Measurements from ENCODE around the gene PHF12. TPM values are rescaled to one million over a fixed set of nuclear protein-coding genes. Genes with fewer than 3 reads are reported as not detected.

PHF12 gene
- total RNA-seq, 2 experiments from 2014 or later: 45.7 to 52.6 TPM

DNA sequence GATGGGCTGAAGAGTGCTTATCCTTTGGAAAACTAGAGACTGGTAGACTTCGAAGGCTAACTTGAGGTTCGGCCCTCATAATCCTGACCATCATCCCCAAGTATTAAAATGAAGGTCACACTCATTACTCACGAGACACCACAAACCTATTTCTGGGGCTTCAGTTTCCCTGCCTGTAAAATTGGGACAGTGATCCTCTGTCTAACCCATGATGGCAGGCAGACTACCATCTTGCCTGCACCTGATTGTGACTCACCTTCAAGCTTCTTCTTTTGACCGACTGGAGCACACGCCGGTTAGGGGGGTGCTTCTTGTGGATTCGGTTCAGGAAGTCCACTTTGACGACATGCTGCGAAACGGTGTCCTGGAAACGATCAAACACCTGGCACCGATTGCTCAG, 34.3 kb downstream of the PHF12 start:
- intact Hi-C loops (cut with micrococcal nuclease): no loop called here
- POLR2A ChIA-PET: interaction anchor here (0.7 to 3.0 kb wide), 3 partner anchors 9 to 190 kb away, joined by 3 to 15 read pairs (median 6); no protein-coding TSS in a partner anchor
- no peak overlapping the region for H3K4me3 Mint-ChIP-seq

DNA sequence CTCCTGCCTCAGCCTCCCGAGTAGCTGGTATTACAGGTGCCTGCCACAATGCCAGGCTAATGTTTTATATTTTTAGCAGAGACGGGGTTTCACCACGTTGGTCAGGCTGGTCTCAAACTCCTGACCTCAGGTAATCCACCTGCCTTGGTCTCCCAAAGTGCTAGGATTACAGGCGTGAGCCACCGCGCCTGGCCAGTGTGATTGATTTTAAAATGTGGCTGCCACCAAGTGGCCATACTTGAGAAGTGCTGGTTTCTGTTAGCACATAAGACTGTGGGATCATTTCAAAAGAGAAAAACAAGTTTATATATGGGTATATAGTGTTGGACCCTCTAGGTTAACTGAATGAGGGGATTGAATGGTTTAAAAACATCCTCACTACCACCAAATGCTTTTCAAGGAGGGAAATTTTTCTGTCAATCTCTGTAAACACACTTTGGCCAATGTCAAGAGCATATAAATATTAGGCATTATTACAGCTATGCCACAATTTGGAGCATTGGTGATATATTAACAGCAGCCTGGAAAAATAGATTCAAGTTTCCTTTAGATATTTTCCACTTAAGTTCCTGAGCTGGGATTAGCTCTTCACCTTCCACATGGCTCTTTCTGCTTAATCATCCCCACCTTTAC, 34.9 kb downstream of the PHF12 start:
- Mint-ChIP-seq H3K9me3 (peaks cover 4% of the 10 kb centered on the region), H3K27me3 (no peaks in the 10 kb centered on the region), H3K4me3 (no peak overlapping the region), H3K36me3 (ENCODE audit: low read depth) (peaks cover 76% of the 10 kb centered on the region), H3K4me1 (ENCODE audit: low read depth) (peaks cover 15% of the 10 kb centered on the region), H3K27ac (no peak overlapping the region)
- DNase-seq (peak; percentile 65), ATAC-seq (peak; percentile 79)
- ChIA-PET POLR2A (interaction anchor here (2.0 to 3.0 kb wide), 2 partner anchors 9 to 13 kb away, joined by 6 to 15 read pairs; no protein-coding TSS in a partner anchor), CTCF (interaction anchor here (0.6 to 5.9 kb wide), 23 partner anchors 10 to 248 kb away, joined by 3 to 56 read pairs (median 5); partner anchors contain the start of genes DHRS13 and NEK8)
- TF ChIP-seq, protein P1, sequence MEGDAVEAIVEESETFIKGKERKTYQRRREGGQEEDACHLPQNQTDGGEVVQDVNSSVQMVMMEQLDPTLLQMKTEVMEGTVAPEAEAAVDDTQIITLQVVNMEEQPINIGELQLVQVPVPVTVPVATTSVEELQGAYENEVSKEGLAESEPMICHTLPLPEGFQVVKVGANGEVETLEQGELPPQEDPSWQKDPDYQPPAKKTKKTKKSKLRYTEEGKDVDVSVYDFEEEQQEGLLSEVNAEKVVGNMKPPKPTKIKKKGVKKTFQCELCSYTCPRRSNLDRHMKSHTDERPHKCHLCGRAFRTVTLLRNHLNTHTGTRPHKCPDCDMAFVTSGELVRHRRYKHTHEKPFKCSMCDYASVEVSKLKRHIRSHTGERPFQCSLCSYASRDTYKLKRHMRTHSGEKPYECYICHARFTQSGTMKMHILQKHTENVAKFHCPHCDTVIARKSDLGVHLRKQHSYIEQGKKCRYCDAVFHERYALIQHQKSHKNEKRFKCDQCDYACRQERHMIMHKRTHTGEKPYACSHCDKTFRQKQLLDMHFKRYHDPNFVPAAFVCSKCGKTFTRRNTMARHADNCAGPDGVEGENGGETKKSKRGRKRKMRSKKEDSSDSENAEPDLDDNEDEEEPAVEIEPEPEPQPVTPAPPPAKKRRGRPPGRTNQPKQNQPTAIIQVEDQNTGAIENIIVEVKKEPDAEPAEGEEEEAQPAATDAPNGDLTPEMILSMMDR (IDR thresholded peaks at IDR 0.05): peak; percentile 79
- intact Hi-C loops (cut with micrococcal nuclease): no loop called here

More for the DNA sequence above, 34.3 kb downstream of the PHF12 start:
- DNase-seq (no peak), ATAC-seq (no peak)
- Mint-ChIP-seq H3K27ac (no peak overlapping the region), H3K36me3 (ENCODE audit: low read depth) (peaks cover 78% of the 10 kb centered on the region), H3K27me3 (no peaks in the 10 kb centered on the region), H3K9me3 (peaks cover 4% of the 10 kb centered on the region), H3K4me1 (ENCODE audit: low read depth) (peaks cover 15% of the 10 kb centered on the region)
- TF ChIP-seq, protein P1 (IDR thresholded peaks at IDR 0.05): no peak
- CTCF ChIA-PET: interaction anchor here (0.7 to 5.9 kb wide), 24 partner anchors 10 to 248 kb away, joined by 3 to 56 read pairs (median 5); partner anchors contain the start of genes DHRS13, NEK8 and PHF12

DNA sequence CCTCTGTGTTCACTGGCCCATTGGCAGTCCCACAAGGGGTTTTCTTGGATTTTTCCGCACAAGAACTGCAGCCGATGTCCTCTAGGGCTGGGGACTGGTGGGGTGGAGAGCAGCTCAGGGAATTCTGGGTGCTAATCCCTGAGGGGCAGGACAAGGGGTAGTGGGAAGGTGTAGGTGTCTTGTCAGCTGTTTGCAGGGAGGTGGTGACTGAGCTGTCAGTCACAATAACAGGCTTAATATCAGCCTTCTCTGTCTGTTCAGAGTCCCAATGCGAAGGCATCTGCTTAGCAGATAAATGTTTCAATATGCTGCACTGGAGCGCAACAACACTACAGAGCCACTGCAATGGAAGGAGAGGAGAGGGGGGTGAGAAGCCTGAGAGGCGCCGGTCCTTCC, 38.4 kb downstream of the PHF12 start:
- Mint-ChIP-seq H3K27ac (no peak overlapping the region), H3K36me3 (ENCODE audit: low read depth) (peaks cover 74% of the 10 kb centered on the region), H3K4me1 (ENCODE audit: low read depth) (peaks cover 13% of the 10 kb centered on the region), H3K9me3 (peaks cover 4% of the 10 kb centered on the region), H3K4me3 (no peak overlapping the region), H3K27me3 (no peaks in the 10 kb centered on the region)
- POLR2A ChIA-PET: interaction anchor here (1.5 to 2.1 kb wide), 2 partner anchors 36 to 71 kb away, joined by 5 to 6 read pairs; partner anchors contain the start of gene FAM222B
- TF ChIP-seq, protein P1 (IDR thresholded peaks at IDR 0.05): no peak
- CTCF ChIA-PET: interaction anchor here (0.8 to 3.6 kb wide), 13 partner anchors 8 to 186 kb away, joined by 3 to 15 read pairs (median 4); partner anchors contain the start of genes DHRS13 and TLCD1
- ATAC-seq (no peak), DNase-seq (no peak)
- intact Hi-C loops (cut with micrococcal nuclease): no loop called here

DNA sequence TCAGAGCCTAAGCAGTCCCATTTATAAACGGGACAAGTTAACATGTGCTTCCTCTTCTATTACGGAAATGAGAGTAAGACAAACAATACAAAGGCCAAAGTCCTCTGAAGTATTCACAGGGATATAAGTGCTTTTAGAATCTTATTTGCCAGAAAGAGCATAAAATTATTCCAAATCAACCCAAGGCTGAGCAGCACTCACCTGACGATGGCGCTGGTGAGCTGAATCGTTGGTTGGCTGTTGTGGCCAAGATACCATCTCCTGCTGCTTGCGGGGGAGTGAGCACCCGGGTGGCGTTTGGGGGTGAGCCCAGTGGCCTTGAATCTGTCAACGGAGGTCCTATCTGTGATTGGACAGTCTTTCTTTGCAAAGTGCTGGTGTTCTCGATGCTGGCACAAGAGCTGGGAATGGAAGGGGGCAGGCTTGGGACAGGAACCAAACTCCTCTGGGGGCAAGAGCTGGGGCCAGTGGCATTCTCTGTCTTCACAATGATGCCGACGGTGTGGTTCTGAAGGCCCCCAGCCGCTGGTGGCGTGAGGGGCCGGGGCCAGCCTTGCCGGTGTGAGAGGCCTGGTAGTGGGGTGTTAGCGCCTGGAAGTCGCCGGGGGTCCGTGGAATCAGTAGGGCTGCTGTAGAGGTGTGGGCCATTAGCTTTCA, 38.9 kb downstream of the PHF12 start:
- Mint-ChIP-seq H3K27ac (no peak overlapping the region), H3K4me3 (no peak overlapping the region), H3K4me1 (ENCODE audit: low read depth) (peaks cover 13% of the 10 kb centered on the region), H3K36me3 (ENCODE audit: low read depth) (peaks cover 70% of the 10 kb centered on the region), H3K27me3 (no peaks in the 10 kb centered on the region), H3K9me3 (peaks cover 4% of the 10 kb centered on the region)
- ChIA-PET CTCF (interaction anchor here (1.0 to 3.6 kb wide), 13 partner anchors 9 to 185 kb away, joined by 3 to 15 read pairs (median 4); partner anchors contain the start of genes DHRS13 and TLCD1), POLR2A (interaction anchor here (1.5 to 2.1 kb wide), 3 partner anchors 10 to 70 kb away, joined by 5 to 6 read pairs (median 6); partner anchors contain the start of genes DHRS13 and FAM222B)
- TF ChIP-seq, protein P1 (IDR thresholded peaks at IDR 0.05): no peak
- intact Hi-C loops (cut with micrococcal nuclease): no loop called here
- DNase-seq: peak; percentile 43
- peak; percentile 38 for ATAC-seq
